ENCODE results near the gene IL10RA. TPM values are rescaled to one million over a fixed set of nuclear protein-coding genes. Genes with fewer than 3 reads are reported as not detected.

Gene IL10RA
- total RNA-seq, 2 donors from 2014 or later = 4.5 to 10.7 TPM

GRCh38 chr11:117960406-117960805, 25.8 kb upstream of the IL10RA start:
- no peak overlapping the region for H3K4me3 ChIP-seq
- no peak for DNase-seq (ENCODE audit: low spot score)
- H3K36me3 ChIP-seq = no peaks in the 10 kb centered on the region
- no peaks in the 10 kb centered on the region for H3K27me3 ChIP-seq (replicated peaks; ENCODE audit: insufficient read depth)
- WGBS = 89% methylated on average over 1 of the region's 1 CpG
- TF ChIP-seq POLR2AphosphoS5 (IDR thresholded peaks at IDR 0.05) = no peak
- no peak for TF ChIP-seq POLR2A (IDR thresholded peaks at IDR 0.05)
- TF ChIP-seq, protein P1, sequence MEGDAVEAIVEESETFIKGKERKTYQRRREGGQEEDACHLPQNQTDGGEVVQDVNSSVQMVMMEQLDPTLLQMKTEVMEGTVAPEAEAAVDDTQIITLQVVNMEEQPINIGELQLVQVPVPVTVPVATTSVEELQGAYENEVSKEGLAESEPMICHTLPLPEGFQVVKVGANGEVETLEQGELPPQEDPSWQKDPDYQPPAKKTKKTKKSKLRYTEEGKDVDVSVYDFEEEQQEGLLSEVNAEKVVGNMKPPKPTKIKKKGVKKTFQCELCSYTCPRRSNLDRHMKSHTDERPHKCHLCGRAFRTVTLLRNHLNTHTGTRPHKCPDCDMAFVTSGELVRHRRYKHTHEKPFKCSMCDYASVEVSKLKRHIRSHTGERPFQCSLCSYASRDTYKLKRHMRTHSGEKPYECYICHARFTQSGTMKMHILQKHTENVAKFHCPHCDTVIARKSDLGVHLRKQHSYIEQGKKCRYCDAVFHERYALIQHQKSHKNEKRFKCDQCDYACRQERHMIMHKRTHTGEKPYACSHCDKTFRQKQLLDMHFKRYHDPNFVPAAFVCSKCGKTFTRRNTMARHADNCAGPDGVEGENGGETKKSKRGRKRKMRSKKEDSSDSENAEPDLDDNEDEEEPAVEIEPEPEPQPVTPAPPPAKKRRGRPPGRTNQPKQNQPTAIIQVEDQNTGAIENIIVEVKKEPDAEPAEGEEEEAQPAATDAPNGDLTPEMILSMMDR (IDR thresholded peaks at IDR 0.05) = no peak
- no peak overlapping the region for H3K27ac ChIP-seq
- no peaks in the 10 kb centered on the region for H3K9me3 ChIP-seq
- H3K4me1 ChIP-seq (replicated peaks) = no peaks in the 10 kb centered on the region
- intact Hi-C loops (cut with DNase I) = no loop called here

- no peak for DNase-seq (ENCODE audit: low spot score)
- Histone ChIP-seq H3K27me3 (replicated peaks; ENCODE audit: insufficient read depth) (no peaks in the 10 kb centered on the region), H3K36me3 (no peaks in the 10 kb centered on the region), H3K27ac (no peak overlapping the region), H3K4me3 (no peak overlapping the region), H3K4me1 (replicated peaks) (no peaks in the 10 kb centered on the region), H3K9me3 (no peaks in the 10 kb centered on the region)
- TF ChIP-seq, protein P1 (IDR thresholded peaks at IDR 0.05) = no peak
- TF ChIP-seq POLR2A (IDR thresholded peaks at IDR 0.05) = no peak
- no peak for TF ChIP-seq POLR2AphosphoS5 (IDR thresholded peaks at IDR 0.05)
- 86% methylated on average over 10 of the region's 10 CpGs for WGBS
- intact Hi-C loops (cut with DNase I) = no loop called here
Measured at GRCh38 chr11:117961896-117962295, 24.3 kb upstream of the IL10RA start.

DNA sequence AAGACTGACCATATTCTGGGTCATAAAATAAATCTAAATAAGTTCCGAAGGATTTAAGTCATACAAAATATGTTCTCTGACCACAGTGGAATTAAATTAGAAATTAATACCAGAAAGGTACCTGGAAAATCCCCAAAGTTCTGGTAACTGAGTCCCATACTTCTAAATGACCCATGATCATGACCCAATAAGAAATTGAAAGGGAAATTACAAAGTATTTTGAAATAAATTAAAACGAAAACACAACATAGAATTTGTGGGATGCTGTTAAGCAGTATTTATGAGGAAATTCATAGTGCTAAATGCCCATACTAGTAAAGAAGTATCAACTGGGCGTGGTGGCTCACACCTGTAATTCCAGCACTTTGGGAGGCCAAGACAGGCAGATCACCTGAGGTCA, 23.4 kb upstream of the IL10RA start:
- Histone ChIP-seq H3K27me3 (replicated peaks; ENCODE audit: insufficient read depth) (no peaks in the 10 kb centered on the region), H3K36me3 (no peaks in the 10 kb centered on the region), H3K9me3 (no peaks in the 10 kb centered on the region), H3K27ac (no peak overlapping the region), H3K4me1 (replicated peaks) (no peaks in the 10 kb centered on the region), H3K4me3 (no peak overlapping the region)
- no peak for TF ChIP-seq POLR2A (IDR thresholded peaks at IDR 0.05)
- no peak for TF ChIP-seq POLR2AphosphoS5 (IDR thresholded peaks at IDR 0.05)
- TF ChIP-seq, protein P1 (IDR thresholded peaks at IDR 0.05) = no peak
- intact Hi-C loops (cut with DNase I) = no loop called here
- no peak for DNase-seq (ENCODE audit: low spot score)
- 86% methylated on average over 3 of the region's 3 CpGs for WGBS

DNA sequence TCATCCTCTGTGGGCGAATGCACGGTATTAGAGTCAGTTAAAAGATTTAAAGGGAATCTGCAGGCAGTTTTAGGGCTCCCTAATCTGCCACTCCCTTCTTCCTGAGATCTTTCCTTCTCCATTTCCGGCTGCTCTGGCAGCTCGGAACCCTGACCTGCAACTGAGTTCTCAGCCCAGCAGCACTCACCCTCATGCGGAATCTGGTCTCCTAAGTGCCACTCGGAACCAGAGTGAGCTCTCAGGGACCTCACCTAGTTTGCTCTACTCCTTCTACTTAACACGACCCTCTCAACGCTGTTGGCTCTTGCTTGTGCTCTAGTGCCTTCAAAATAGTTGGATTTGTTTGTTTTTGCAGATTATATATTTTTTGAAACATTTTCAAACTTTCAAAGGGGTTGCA, 19.3 kb upstream of the IL10RA start:
- no peaks in the 10 kb centered on the region for H3K36me3 ChIP-seq
- H3K4me1 ChIP-seq (replicated peaks) = no peaks in the 10 kb centered on the region
- intact Hi-C loops (cut with DNase I) = no loop called here
- TF ChIP-seq POLR2AphosphoS5 (IDR thresholded peaks at IDR 0.05) (no peak), POLR2A (IDR thresholded peaks at IDR 0.05) (no peak)
- TF ChIP-seq, protein P1 (IDR thresholded peaks at IDR 0.05) = no peak
- H3K9me3 ChIP-seq = no peaks in the 10 kb centered on the region
- no peak overlapping the region for H3K4me3 ChIP-seq
- 82% methylated on average over 8 of the region's 8 CpGs for WGBS
- H3K27ac ChIP-seq = no peak overlapping the region
- H3K27me3 ChIP-seq (replicated peaks; ENCODE audit: insufficient read depth) = no peaks in the 10 kb centered on the region
- DNase-seq (ENCODE audit: low spot score) = no peak

GRCh38 chr11:117969160-117969991, 16.8 kb upstream of the IL10RA start:
- H3K36me3 ChIP-seq = no peaks in the 10 kb centered on the region

More at GRCh38 chr11:117969160-117969991, 16.8 kb upstream of the IL10RA start:
- H3K4me1 ChIP-seq (replicated peaks) = no peaks in the 10 kb centered on the region
- no peak overlapping the region for H3K27ac ChIP-seq
- no peak overlapping the region for H3K4me3 ChIP-seq
- TF ChIP-seq, protein P1 (IDR thresholded peaks at IDR 0.05) = no peak
- TF ChIP-seq POLR2AphosphoS5 (IDR thresholded peaks at IDR 0.05) = no peak
- no peak for TF ChIP-seq POLR2A (IDR thresholded peaks at IDR 0.05)
- no peaks in the 10 kb centered on the region for H3K9me3 ChIP-seq
- intact Hi-C loops (cut with DNase I) = no loop called here
- H3K27me3 ChIP-seq (replicated peaks; ENCODE audit: insufficient read depth) = no peaks in the 10 kb centered on the region
- 96% methylated on average over 5 of the region's 5 CpGs for WGBS
- no peak for DNase-seq (ENCODE audit: low spot score)

Measured in prostate gland (tissue), 2 donors.